Caco-2 (cell line): Measurements from ENCODE around the gene OLAH. TPM values are rescaled to one million over a fixed set of nuclear protein-coding genes. Genes with fewer than 3 reads are reported as not detected.

Experiments
- BruUV-seq: library from RNA; stranded (reverse); fragments of 400-500 nt; replicated peaks from 2 replicates; lab custom pipeline; 2021; lab: Mats Ljungman, UMichigan
- CTCF ChIA-PET: fragments of 300-600 bp; sonication (Branson Sonifier 250); formaldehyde crosslinking; loops from one replicate; lab custom pipeline; 2022; ENCODE audit warnings: antibody characterized with exemption; lab: Charles Lee
- POLR2A ChIA-PET: fragments of 300-600 bp; sonication (Branson Sonifier 250); formaldehyde crosslinking; loops from one replicate; lab custom pipeline; 2022; ENCODE audit warnings: antibody characterized with exemption; lab: Charles Lee
- DNase-seq, 2 experiments: peaks; one replicate each; pipeline versions ENCODE4 v3.0.0 to v3.0.0-alpha.2; 2020 to 2022
- H3K27me3 ChIP-seq: replicated peaks from 2 replicates; pipeline ENCODE4 v1.6.0; 2011; ENCODE audit warnings: low read length; ENCODE audit not compliant: control insufficient read depth, insufficient read depth
- H3K36me3 ChIP-seq: 2 replicates; pipeline ENCODE4 v1.5.1; 2011; ENCODE audit warnings: low read length; ENCODE audit not compliant: control insufficient read depth, insufficient read depth
- H3K4me1 ChIP-seq: fragments of 250-450 bp; sonication (Bioruptor Pico); 2 replicates; pipeline ENCODE4 v1.5.1; 2020; ENCODE audit warnings: mild to moderate bottlenecking
- H3K4me3 ChIP-seq: 2 replicates; pipeline ENCODE4 v1.5.1; 2011; ENCODE audit warnings: low read depth, mild to moderate bottlenecking, control low read depth, low read length
- H3K9me3 ChIP-seq: fragments of 250-450 bp; sonication (Bioruptor Pico); 2 replicates; pipeline ENCODE4 v1.5.1; 2020; ENCODE audit warnings: mild to moderate bottlenecking, moderate library complexity
- H3K27ac Mint-ChIP-seq: one replicate; pipeline ENCODE4 v1.8.0; 2022; ENCODE audit warnings: mixed read lengths; ENCODE audit not compliant: unreplicated experiment
- H3K27me3 Mint-ChIP-seq: one replicate; pipeline ENCODE4 v1.8.0; 2022; ENCODE audit warnings: mixed read lengths; ENCODE audit not compliant: insufficient read depth, unreplicated experiment
- H3K36me3 Mint-ChIP-seq: one replicate; pipeline ENCODE4 v1.8.0; 2022; ENCODE audit warnings: mild to moderate bottlenecking, mixed read lengths; ENCODE audit not compliant: insufficient read depth, unreplicated experiment
- H3K4me1 Mint-ChIP-seq: one replicate; pipeline ENCODE4 v1.8.0; 2022; ENCODE audit warnings: low read depth, mixed read lengths; ENCODE audit not compliant: unreplicated experiment
- H3K4me3 Mint-ChIP-seq: one replicate; pipeline ENCODE4 v1.8.0; 2022; ENCODE audit warnings: mild to moderate bottlenecking, moderate library complexity, mixed read lengths; ENCODE audit not compliant: unreplicated experiment
- H3K9me3 Mint-ChIP-seq: one replicate; pipeline ENCODE4 v1.8.0; 2022; ENCODE audit warnings: mixed read lengths; ENCODE audit not compliant: unreplicated experiment
- CTCF ChIP-seq, 2 experiments: fragments of 200-600 bp in 1 of 2; IDR thresholded peaks; 1 replicate in 1 of 2; 2 replicates in 1 of 2; pipeline versions ENCODE4 v1.5.1 to v1.8.0; 2011 to 2022; ENCODE audit warnings: antibody characterized with exemption in 1 of 2, control low read depth in 1 of 2, inconsistent platforms in 1 of 2, low read depth in 1 of 2, low read length in 1 of 2, mild to moderate bottlenecking in 1 of 2, moderate library complexity in 1 of 2; ENCODE audit not compliant: insufficient read depth in 1 of 2, severe bottlenecking in 1 of 2, unreplicated experiment in 1 of 2
- intact Hi-C: fragments of 100-400 bp; cut with micrococcal nuclease; formaldehyde crosslinking; loops from one replicate; pipeline ENCODE4 v1.10.0; 2022; ENCODE audit not compliant: unreplicated experiment
- total RNA-seq: library from RNA; stranded (reverse); gene quantifications from 2 replicates; pipeline ENCODE4 v1.2.3, GENCODE V29; 2022

OLAH gene
- total RNA-seq, 1 experiment from 2014 or later: not detected

- no peak overlapping the region for H3K27ac Mint-ChIP-seq
- no peaks in the 10 kb centered on the region for H3K4me1 Mint-ChIP-seq
- no peaks in the 10 kb centered on the region for H3K27me3 Mint-ChIP-seq
- Histone ChIP-seq H3K27me3 (no peaks in the 10 kb centered on the region), H3K9me3 (no peaks in the 10 kb centered on the region), H3K4me3 (no peak overlapping the region), H3K36me3 (peaks cover 2% of the 10 kb centered on the region; the same call in 1 of the 2 replicates), H3K4me1 (no peaks in the 10 kb centered on the region)
- BruUV-seq: no TSS peak
- POLR2A ChIA-PET: no interaction called here
- CTCF ChIA-PET: no interaction called here
- peaks cover 12% of the 10 kb centered on the region for H3K36me3 Mint-ChIP-seq
- H3K9me3 Mint-ChIP-seq: no peaks in the 10 kb centered on the region
- intact Hi-C loops: no loop called here
- H3K4me3 Mint-ChIP-seq: no peak overlapping the region
- no peak for TF ChIP-seq CTCF (IDR thresholded peaks at IDR 0.05; ENCODE audit: insufficient read depth in 1 of 2, low read depth in 1 of 2, low read length in 1 of 2, severe bottlenecking in 1 of 2, unreplicated experiment in 1 of 2)
- no peak for DNase-seq
Observed at GRCh38 chr10:15122477-15123030, 78.8 kb downstream of the OLAH start.

Other genes starting within 250 kb of the OLAH start
- gene CDNF, start 205.9 kb upstream of the OLAH start, total RNA-seq: 3.4 and 3.9 TPM in 2 replicates
- 36.9 and 39.3 TPM in 2 replicates for gene HSPA14, start 205.6 kb upstream of the OLAH start, total RNA-seq
- 30.0 and 32.8 TPM in 2 replicates for gene MSANTD7, start 205.6 kb upstream of the OLAH start, total RNA-seq
- gene SUV39H2, start 165.1 kb upstream of the OLAH start, total RNA-seq: 58.3 and 60.4 TPM in 2 replicates
- 23.7 and 25.8 TPM in 2 replicates for gene DCLRE1C, start 89.8 kb upstream of the OLAH start, total RNA-seq
- not detected in 2 replicates for gene MEIG1, start 84.6 kb upstream of the OLAH start, total RNA-seq
- 9.7 and 13.9 TPM in 2 replicates for gene ACBD7, start 44.8 kb downstream of the OLAH start, total RNA-seq
- 40.1 and 40.7 TPM in 2 replicates for gene RPP38, start 53.4 kb downstream of the OLAH start, total RNA-seq
- gene NMT2, start 124.8 kb downstream of the OLAH start, total RNA-seq: 28.1 and 30.1 TPM in 2 replicates